HUDEP-2 (cell line): ENCODE measurements around the gene EEPD1.
A peak's percentile ranks its signal among the peaks of the same experiment; 100 is the strongest.
"Not testable (repeated sequence)": the region's sequence is repeated elsewhere in the genome, so short reads cannot be mapped to it uniquely, and the experiment has no call there.

Source experiments
- DNase-seq, 76 experiments: peaks; one replicate each; lab custom pipeline; 2025; ENCODE audit not compliant: unreplicated experiment in 76 of 76; lab: John Stamatoyannopoulos, UW

EEPD1 gene

GRCh38 chr7:36312915-36313334 is 159.9 kb downstream of the EEPD1 start:
- no peak for DNase-seq

GRCh38 chr7:36313607-36314006 is 160.6 kb downstream of the EEPD1 start:
- DNase-seq: no peak

- DNase-seq: no peak
These were observed 161.4 kb downstream of the EEPD1 start for GRCh38 chr7:36314491-36314890.

GRCh38 chr7:36315309-36315944 is 162.4 kb downstream of the EEPD1 start:
- no peak for DNase-seq

- no peak for DNase-seq
These were observed 163.3 kb downstream of the EEPD1 start for GRCh38 chr7:36316319-36316718.

- DNase-seq: no peak
These were observed 164.2 kb downstream of the EEPD1 start for GRCh38 chr7:36317276-36317675.

GRCh38 chr7:36318116-36318515 is 165.1 kb downstream of the EEPD1 start:
- no peak for DNase-seq

GRCh38 chr7:36321284-36321683 is 168.2 kb downstream of the EEPD1 start:
- not testable (repeated sequence) for DNase-seq

- peak in 39 of 76 experiments; percentile 3 to 69 (median 21) for DNase-seq
These were observed 183.3 kb downstream of the EEPD1 start for GRCh38 chr7:36336390-36336789.

- no peak for DNase-seq
These were observed 185.2 kb downstream of the EEPD1 start for GRCh38 chr7:36338256-36338655.

- DNase-seq: no peak
These were observed 190.5 kb downstream of the EEPD1 start for GRCh38 chr7:36343548-36343947.

GRCh38 chr7:36344622-36345021 is 191.6 kb downstream of the EEPD1 start:
- no peak for DNase-seq

- DNase-seq: no peak
These were observed 193.3 kb downstream of the EEPD1 start for GRCh38 chr7:36346260-36346831.

GRCh38 chr7:36348256-36348655 is 195.2 kb downstream of the EEPD1 start:
- no peak for DNase-seq

- no peak for DNase-seq
These were observed 195.7 kb downstream of the EEPD1 start for GRCh38 chr7:36348771-36349170.

- DNase-seq: no peak
These were observed 196.6 kb downstream of the EEPD1 start for GRCh38 chr7:36349626-36350025.
